AG04449 (cell line): ENCODE results near the gene TTYH1.

Experiments
- CTCF ChIA-PET: fragments of 350-600 bp; formaldehyde crosslinking; extraction: SDS; loops from one replicate; lab custom pipeline; 2021; ENCODE audit warnings: antibody characterized with exemption; lab: Yijun Ruan, JAX
- POLR2A ChIA-PET: fragments of 400-600, 350-600 bp; formaldehyde crosslinking; extraction: SDS; loops from one replicate; lab custom pipeline; 2020; ENCODE audit warnings: antibody characterized with exemption, inconsistent platforms; lab: Yijun Ruan, JAX
- DNase-seq: peaks from one replicate; pipeline ENCODE4 v3.0.0-alpha.2; 2010; ENCODE audit warnings: low read depth, low spot score
- H3K4me3 ChIP-seq: 2 replicates; pipeline ENCODE4 v1.5.1; 2011; ENCODE audit warnings: low read depth, mild to moderate bottlenecking, control low read depth, low read length
- CTCF ChIP-seq: IDR thresholded peaks from one replicate; pipeline ENCODE4 v1.5.1; 2011; ENCODE audit warnings: mild to moderate bottlenecking, moderate library complexity, low read length, control low read depth, inconsistent platforms; ENCODE audit not compliant: insufficient read depth; ENCODE audit errors: missing control alignments

TTYH1 gene

GRCh38 chr19:54485851-54486250 is 70.6 kb downstream of the TTYH1 start:
- ChIA-PET POLR2A (no interaction called here), CTCF (interaction anchor here (0.8 kb wide), 1 partner anchor 191 kb away, joined by 3 read pairs; no protein-coding TSS in a partner anchor)
- no peak for TF ChIP-seq CTCF
- DNase-seq = no peak
- no peak overlapping the region for H3K4me3 ChIP-seq
